GM06990 (cell line): ENCODE measurements around the gene KCNH8.

Experiments
- DNase-seq: peaks from one replicate; pipeline ENCODE4 v3.0.0-alpha.2; 2011; ENCODE audit not compliant: insufficient read length; ENCODE audit errors: extremely low read depth
- H3K27me3 ChIP-seq: replicated peaks from 2 replicates; pipeline ENCODE4 v1.6.0; 2011; ENCODE audit warnings: low read length; ENCODE audit not compliant: control insufficient read depth, insufficient read depth
- H3K36me3 ChIP-seq: 2 replicates; pipeline ENCODE4 v1.5.1; 2011; ENCODE audit warnings: low read length; ENCODE audit not compliant: control insufficient read depth, insufficient read depth
- H3K4me3 ChIP-seq: replicated peaks from 2 replicates; pipeline ENCODE4 v1.5.1; 2011; ENCODE audit warnings: low read depth, mild to moderate bottlenecking, control low read depth, low read length
- CTCF ChIP-seq: IDR thresholded peaks from 2 replicates; pipeline ENCODE4 v1.5.1; 2011; ENCODE audit warnings: low read length, control low read depth, mild to moderate bottlenecking, inconsistent platforms; ENCODE audit not compliant: insufficient read depth, poor library complexity, severe bottlenecking

KCNH8 gene

GRCh38 chr3:19273091-19273490, 124.8 kb downstream of the KCNH8 start:
- Histone ChIP-seq H3K4me3 (no peak overlapping the region), H3K27me3 (no peaks in the 10 kb centered on the region), H3K36me3 (no peaks in the 10 kb centered on the region)
- no peak for DNase-seq
- no peak for TF ChIP-seq CTCF

- Histone ChIP-seq H3K36me3 (no peaks in the 10 kb centered on the region), H3K27me3 (no peaks in the 10 kb centered on the region), H3K4me3 (no peak overlapping the region)
- DNase-seq: no peak
- no peak for TF ChIP-seq CTCF
Measured at GRCh38 chr3:19274576-19274975, 126.3 kb downstream of the KCNH8 start.

- no peak for DNase-seq
- Histone ChIP-seq H3K4me3 (no peak overlapping the region), H3K36me3 (no peaks in the 10 kb centered on the region), H3K27me3 (no peaks in the 10 kb centered on the region)
- no peak for TF ChIP-seq CTCF
Measured at GRCh38 chr3:19284974-19285373, 136.7 kb downstream of the KCNH8 start.

GRCh38 chr3:19293295-19293694, 145.0 kb downstream of the KCNH8 start:
- Histone ChIP-seq H3K27me3 (no peaks in the 10 kb centered on the region), H3K4me3 (no peak overlapping the region), H3K36me3 (no peaks in the 10 kb centered on the region)
- TF ChIP-seq CTCF: no peak
- DNase-seq: no peak

- H3K27me3 ChIP-seq: no peaks in the 10 kb centered on the region
- DNase-seq: no peak
Measured at GRCh38 chr3:19295208-19295607, 146.9 kb downstream of the KCNH8 start.

More at GRCh38 chr3:19295208-19295607, 146.9 kb downstream of the KCNH8 start:
- no peak overlapping the region for H3K4me3 ChIP-seq
- no peaks in the 10 kb centered on the region for H3K36me3 ChIP-seq
- TF ChIP-seq CTCF: no peak
